SU-DHL-6 (cell line): ENCODE measurements around the gene PTGES2.

Experiments used
- CTCF ChIP-seq: fragments of 200-600 bp; sonication (generic); IDR thresholded peaks from one replicate; pipeline ENCODE4 v1.5.1; 2017; ENCODE audit warnings: antibody characterized with exemption, mild to moderate bottlenecking, low read length, moderate library complexity; ENCODE audit not compliant: insufficient read depth, poor library complexity, severe bottlenecking
- EZH2phosphoT487 ChIP-seq: fragments of 200-600 bp; sonication (generic), shearing (Covaris generic); conservative IDR thresholded peaks from 2 replicates; pipeline ENCODE4 v1.6.1; 2018; ENCODE audit warnings: mild to moderate bottlenecking, antibody characterized with exemption, low read length, moderate library complexity, mixed read lengths

- TF ChIP-seq CTCF (no peak), EZH2phosphoT487 (no peak)
Observed at GRCh38 chr9:128146591-128147120, 19.1 kb upstream of the PTGES2 start.
